ENCODE measurements around the gene UPK3BL2. TPM values are rescaled to one million over a fixed set of nuclear protein-coding genes. Genes with fewer than 3 reads are reported as not detected.
"Not testable (repeated sequence)": the region's sequence is repeated elsewhere in the genome, so short reads cannot be mapped to it uniquely, and the experiment has no call there.

The UPK3BL2 gene
- total and polyA plus RNA-seq, 9 of the 15 experiments (the other 6 are each of a cell fraction or from before 2014, with no cell fraction given), result 0.77 to 24.8 (median 6.9) TPM; not detected in 1

DNA sequence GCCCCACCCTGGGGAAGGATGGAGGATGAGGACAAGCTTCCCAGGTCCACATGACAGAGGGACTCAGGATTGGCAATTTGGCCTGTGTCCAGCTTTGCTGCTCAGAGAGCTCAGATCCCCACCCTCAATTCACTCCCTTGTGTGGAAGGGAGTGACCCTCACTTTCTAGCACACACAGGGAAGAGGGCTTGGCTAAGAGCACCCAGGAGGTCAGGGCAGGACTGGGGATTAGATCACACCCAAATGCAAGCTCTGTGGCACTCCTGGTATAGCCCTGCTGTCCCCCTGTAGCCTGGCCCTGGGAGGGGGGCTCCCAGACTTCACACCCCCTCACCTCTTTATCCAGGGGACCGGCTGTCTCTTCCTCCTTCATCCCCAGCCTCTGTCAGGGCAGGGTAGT lies 876 bp upstream of the UPK3BL2 start:
- POLR2A ChIA-PET; H2AFZ ChIP-seq (ENCODE audit: low read depth, low read length); H3K4me1 ChIP-seq (replicated peaks in 1 of 2; ENCODE audit: control insufficient read depth in 2 of 2, insufficient read depth in 2 of 2, low read length in 2 of 2); H3K9me3 ChIP-seq (replicated peaks; ENCODE audit: control insufficient read depth, insufficient read depth, low read depth, low read length); FAIRE-seq; intact Hi-C loops (cut with micrococcal nuclease); DNase-seq (ENCODE audit: extremely low read depth in 1 of 4, low spot score in 3 of 4); H3K9me1 ChIP-seq (ENCODE audit: control insufficient read depth, insufficient read depth, low read length); H3K27me3 ChIP-seq (ENCODE audit: control insufficient read depth in 2 of 2, insufficient read depth in 2 of 2, low read length in 2 of 2); H3K4me3 ChIP-seq; H3K4me2 ChIP-seq (ENCODE audit: insufficient read depth, low read length); H4K20me1 ChIP-seq (replicated peaks; ENCODE audit: control insufficient read depth, insufficient read depth, low read length); H3K27ac ChIP-seq (ENCODE audit: extremely low read depth, low read depth, low read length); H3K36me3 ChIP-seq (ENCODE audit: control insufficient read depth, insufficient read depth, low read length); ATAC-seq; BruUV-seq (replicated peaks); CTCF ChIA-PET (ENCODE audit: low intra/inter-chr PET ratio); H3K79me2 ChIP-seq (ENCODE audit: control insufficient read depth, insufficient read depth, low read length); H3K9ac ChIP-seq (ENCODE audit: insufficient read depth in 1 of 2, low read depth in 2 of 2, low read length in 2 of 2): not testable (repeated sequence)
- no CpG with 5 or more reads among the region's 1 CpG for WGBS (ENCODE audit: insufficient coverage, low coverage, missing lambda C conversion rate)
- in situ Hi-C loops (cut with MboI), result loop anchor here (10.0 kb wide), 1 partner anchor 100 kb away; the partner anchor contains the start of gene UPK3BL1
- TF ChIP-seq NFIC (IDR thresholded peaks at IDR 0.05), result peak; percentile 20; the same call in 1 of the 2 replicates

- FAIRE-seq; H3K9me3 ChIP-seq (replicated peaks; ENCODE audit: control insufficient read depth, insufficient read depth, low read depth, low read length); H3K9me1 ChIP-seq (ENCODE audit: control insufficient read depth, insufficient read depth, low read length); H3K36me3 ChIP-seq (ENCODE audit: control insufficient read depth, insufficient read depth, low read length); H2AFZ ChIP-seq (ENCODE audit: low read depth, low read length); H4K20me1 ChIP-seq (replicated peaks; ENCODE audit: control insufficient read depth, insufficient read depth, low read length); H3K9ac ChIP-seq (ENCODE audit: insufficient read depth in 1 of 2, low read depth in 2 of 2, low read length in 2 of 2); CTCF ChIA-PET (ENCODE audit: low intra/inter-chr PET ratio); ATAC-seq; DNase-seq (ENCODE audit: extremely low read depth in 1 of 4, low spot score in 3 of 4); H3K4me3 ChIP-seq; H3K79me2 ChIP-seq (ENCODE audit: control insufficient read depth, insufficient read depth, low read length); BruUV-seq (replicated peaks); intact Hi-C loops (cut with micrococcal nuclease); H3K27me3 ChIP-seq (ENCODE audit: control insufficient read depth in 2 of 2, insufficient read depth in 2 of 2, low read length in 2 of 2); H3K4me1 ChIP-seq (replicated peaks in 1 of 2; ENCODE audit: control insufficient read depth in 2 of 2, insufficient read depth in 2 of 2, low read length in 2 of 2); POLR2A ChIA-PET; H3K4me2 ChIP-seq (ENCODE audit: insufficient read depth, low read length); H3K27ac ChIP-seq (ENCODE audit: extremely low read depth, low read depth, low read length): not testable (repeated sequence)
- in situ Hi-C loops (cut with MboI), result loop anchor here (10.0 kb wide), 1 partner anchor 102 kb away; the partner anchor contains the start of gene UPK3BL1
- WGBS (ENCODE audit: insufficient coverage, low coverage, missing lambda C conversion rate), result no CpG with 5 or more reads among the region's 11 CpGs
These were observed 725 bp downstream of the UPK3BL2 start for GRCh38 chr7:102542771-102543170.

- H3K9me1 ChIP-seq (ENCODE audit: control insufficient read depth, insufficient read depth, low read length); CTCF ChIA-PET (ENCODE audit: low intra/inter-chr PET ratio); H3K4me3 ChIP-seq; H3K4me2 ChIP-seq (ENCODE audit: insufficient read depth, low read length); DNase-seq (ENCODE audit: extremely low read depth in 1 of 4, low spot score in 3 of 4); H3K4me1 ChIP-seq (replicated peaks in 1 of 2; ENCODE audit: control insufficient read depth in 2 of 2, insufficient read depth in 2 of 2, low read length in 2 of 2); H3K79me2 ChIP-seq (ENCODE audit: control insufficient read depth, insufficient read depth, low read length); H3K9ac ChIP-seq (ENCODE audit: insufficient read depth in 1 of 2, low read depth in 2 of 2, low read length in 2 of 2); FAIRE-seq; H4K20me1 ChIP-seq (replicated peaks; ENCODE audit: control insufficient read depth, insufficient read depth, low read length); H3K27me3 ChIP-seq (ENCODE audit: control insufficient read depth in 2 of 2, insufficient read depth in 2 of 2, low read length in 2 of 2); POLR2A ChIA-PET; H3K36me3 ChIP-seq (ENCODE audit: control insufficient read depth, insufficient read depth, low read length); ATAC-seq; H2AFZ ChIP-seq (ENCODE audit: low read depth, low read length); H3K9me3 ChIP-seq (replicated peaks; ENCODE audit: control insufficient read depth, insufficient read depth, low read depth, low read length); intact Hi-C loops (cut with micrococcal nuclease); BruUV-seq (replicated peaks); H3K27ac ChIP-seq (ENCODE audit: extremely low read depth, low read depth, low read length): not testable (repeated sequence)
- WGBS (ENCODE audit: insufficient coverage, low coverage, missing lambda C conversion rate), result 92% methylated on average over 4 of the region's 8 CpGs
- in situ Hi-C loops (cut with MboI), result loop anchor here (10.0 kb wide), 1 partner anchor 103 kb away; the partner anchor contains the start of gene UPK3BL1
These were observed 1.4 kb downstream of the UPK3BL2 start for GRCh38 chr7:102542083-102542482.

- H4K20me1 ChIP-seq (replicated peaks; ENCODE audit: control insufficient read depth, insufficient read depth, low read length); H3K9me1 ChIP-seq (ENCODE audit: control insufficient read depth, insufficient read depth, low read length); H3K4me2 ChIP-seq (ENCODE audit: insufficient read depth, low read length); H3K27me3 ChIP-seq (ENCODE audit: control insufficient read depth in 2 of 2, insufficient read depth in 2 of 2, low read length in 2 of 2); H2AFZ ChIP-seq (ENCODE audit: low read depth, low read length); POLR2A ChIA-PET; FAIRE-seq; BruUV-seq (replicated peaks); H3K4me3 ChIP-seq; intact Hi-C loops (cut with micrococcal nuclease); H3K27ac ChIP-seq (ENCODE audit: extremely low read depth, low read depth, low read length); ATAC-seq; H3K36me3 ChIP-seq (ENCODE audit: control insufficient read depth, insufficient read depth, low read length); DNase-seq (ENCODE audit: extremely low read depth in 1 of 4, low spot score in 3 of 4); CTCF ChIA-PET (ENCODE audit: low intra/inter-chr PET ratio); H3K9ac ChIP-seq (ENCODE audit: insufficient read depth in 1 of 2, low read depth in 2 of 2, low read length in 2 of 2); H3K9me3 ChIP-seq (replicated peaks; ENCODE audit: control insufficient read depth, insufficient read depth, low read depth, low read length); H3K4me1 ChIP-seq (replicated peaks in 1 of 2; ENCODE audit: control insufficient read depth in 2 of 2, insufficient read depth in 2 of 2, low read length in 2 of 2); H3K79me2 ChIP-seq (ENCODE audit: control insufficient read depth, insufficient read depth, low read length): not testable (repeated sequence)
- in situ Hi-C loops (cut with MboI), result loop anchor here (10.0 kb wide), 1 partner anchor 104 kb away; the partner anchor contains the start of gene UPK3BL1
- 85% methylated on average over 4 of the region's 6 CpGs for WGBS (ENCODE audit: insufficient coverage, low coverage, missing lambda C conversion rate)
These were observed 2.9 kb downstream of the UPK3BL2 start for GRCh38 chr7:102540604-102541003.
